SK-N-SH treated with all-trans-retinoic acid at 6 μM for 48 hours (cell line): ENCODE results near the gene MAP3K1.

Experiments
- ESRRG ChIP-seq: fragments of 250-450 bp; sonication (Bioruptor Pico); IDR thresholded peaks from 2 replicates; pipeline ENCODE4 v1.6.1; 2021; ENCODE audit warnings: mild to moderate bottlenecking
- ISL1 ChIP-seq: fragments of 250-450 bp; sonication (Bioruptor Pico); IDR thresholded peaks from 2 replicates; pipeline ENCODE4 v2.1.2; 2022; ENCODE audit warnings: mild to moderate bottlenecking, moderate library complexity
- PATZ1 ChIP-seq: fragments of 250-450 bp; sonication (Bioruptor Pico); IDR thresholded peaks from 2 replicates; pipeline ENCODE4 v1.8.0; 2020; ENCODE audit warnings: mild to moderate bottlenecking, moderate library complexity, borderline replicate concordance

GRCh38 chr5:56852228-56853000, 37.1 kb downstream of the MAP3K1 start:
- TF ChIP-seq ESRRG (CRISPR knock-in tag) (no peak), PATZ1 (CRISPR knock-in tag) (no peak), ISL1 (no peak)
